ENCODE results near the gene GBF1. TPM values are rescaled to one million over a fixed set of nuclear protein-coding genes. Genes with fewer than 3 reads are reported as not detected.
A peak's percentile ranks its signal among the peaks of the same experiment; 100 is the strongest.

GBF1 gene
- total and polyA plus RNA-seq, 4 donors = 6.0 to 27.2 (median 15.2) TPM

- TF ChIP-seq JUND (IDR thresholded peaks at IDR 0.05) (no peak), CTCF (IDR thresholded peaks at IDR 0.05; ENCODE audit: low read depth, low read length, missing input control) (no peak), RAD21 (IDR thresholded peaks at IDR 0.05) (no peak)
Measured at GRCh38 chr10:102418622-102419268, 173.4 kb downstream of the GBF1 start, which contains the start of gene PSD (continued).

DNA sequence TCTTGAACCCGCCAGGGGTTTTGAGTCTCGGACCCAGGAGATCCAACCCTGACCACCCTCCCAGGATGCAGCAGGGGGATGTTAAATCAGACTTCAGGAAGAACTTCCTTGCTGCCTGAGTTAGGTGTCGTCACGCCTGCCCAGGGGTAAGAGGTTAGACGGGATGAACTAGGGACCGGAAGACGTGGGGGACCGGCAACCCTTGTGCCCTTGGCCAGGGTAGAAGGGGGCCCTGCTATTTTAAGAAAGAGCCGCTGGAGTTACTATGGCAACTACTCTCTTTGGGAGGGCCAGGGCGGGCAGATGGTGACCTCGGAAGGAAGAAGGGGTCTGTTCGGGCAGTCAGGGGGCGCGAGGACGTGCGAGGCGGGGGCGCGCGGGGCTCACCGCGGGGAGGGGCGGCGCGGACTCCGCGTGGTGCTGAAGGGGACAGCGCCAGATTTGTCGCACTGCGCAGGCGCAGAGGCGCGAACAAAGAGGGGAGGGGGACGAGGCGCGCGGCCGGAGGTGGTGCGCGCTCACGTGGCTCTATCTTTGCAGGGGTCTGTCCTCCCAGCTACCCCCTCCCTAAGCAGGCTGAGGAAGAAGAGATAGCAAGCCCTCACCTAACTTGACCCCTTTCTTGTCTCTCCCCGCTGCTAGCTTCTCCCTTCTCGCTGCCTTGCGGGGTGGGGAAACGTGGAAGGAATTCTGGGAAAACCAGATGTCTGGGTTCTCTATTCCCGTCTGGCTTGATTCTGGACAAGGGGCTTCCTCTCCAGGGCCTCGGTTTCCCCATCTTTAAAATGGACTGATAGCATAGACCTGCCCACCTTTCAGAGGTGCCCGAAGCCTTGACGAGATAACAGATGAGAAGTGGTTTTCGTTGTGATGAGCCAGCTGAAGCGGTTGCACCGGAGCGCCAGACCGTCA lies 174.2 kb downstream of the GBF1 start:
- Histone ChIP-seq H3K9ac (ENCODE audit: low read depth in 1 of 2, low read length in 2 of 2) (no peak overlapping the region), H3K36me3 (ENCODE audit: control insufficient read depth in 4 of 4, insufficient read depth in 3 of 4, low read depth in 1 of 4, low read length in 3 of 4) (peaks cover 0 to 8% (median 0%) of the 10 kb centered on the region in 4 donors), H3K4me3 (ENCODE audit: low read depth in 1 of 3, low read length in 3 of 3) (peak overlapping the region; percentile 86 to 91 (median 87)), H3K27ac (ENCODE audit: low read depth in 1 of 2, low read length in 2 of 2) (no peak overlapping the region), H3K27me3 (ENCODE audit: control insufficient read depth in 4 of 4, insufficient read depth in 4 of 4, low read length in 3 of 4) (no peaks in the 10 kb centered on the region), H3K9me3 (ENCODE audit: control insufficient read depth in 4 of 4, low read length in 3 of 4) (no peaks in the 10 kb centered on the region), H3K4me1 (ENCODE audit: control insufficient read depth in 4 of 4, insufficient read depth in 4 of 4, low read length in 3 of 4) (peaks cover 12 to 42% (median 30%) of the 10 kb centered on the region in 4 donors)
- WGBS = 2% methylated on average over 54 of the region's 54 CpGs
- peak; percentile 69 for DNase-seq (ENCODE audit: low spot score)
- TF ChIP-seq, protein P1, sequence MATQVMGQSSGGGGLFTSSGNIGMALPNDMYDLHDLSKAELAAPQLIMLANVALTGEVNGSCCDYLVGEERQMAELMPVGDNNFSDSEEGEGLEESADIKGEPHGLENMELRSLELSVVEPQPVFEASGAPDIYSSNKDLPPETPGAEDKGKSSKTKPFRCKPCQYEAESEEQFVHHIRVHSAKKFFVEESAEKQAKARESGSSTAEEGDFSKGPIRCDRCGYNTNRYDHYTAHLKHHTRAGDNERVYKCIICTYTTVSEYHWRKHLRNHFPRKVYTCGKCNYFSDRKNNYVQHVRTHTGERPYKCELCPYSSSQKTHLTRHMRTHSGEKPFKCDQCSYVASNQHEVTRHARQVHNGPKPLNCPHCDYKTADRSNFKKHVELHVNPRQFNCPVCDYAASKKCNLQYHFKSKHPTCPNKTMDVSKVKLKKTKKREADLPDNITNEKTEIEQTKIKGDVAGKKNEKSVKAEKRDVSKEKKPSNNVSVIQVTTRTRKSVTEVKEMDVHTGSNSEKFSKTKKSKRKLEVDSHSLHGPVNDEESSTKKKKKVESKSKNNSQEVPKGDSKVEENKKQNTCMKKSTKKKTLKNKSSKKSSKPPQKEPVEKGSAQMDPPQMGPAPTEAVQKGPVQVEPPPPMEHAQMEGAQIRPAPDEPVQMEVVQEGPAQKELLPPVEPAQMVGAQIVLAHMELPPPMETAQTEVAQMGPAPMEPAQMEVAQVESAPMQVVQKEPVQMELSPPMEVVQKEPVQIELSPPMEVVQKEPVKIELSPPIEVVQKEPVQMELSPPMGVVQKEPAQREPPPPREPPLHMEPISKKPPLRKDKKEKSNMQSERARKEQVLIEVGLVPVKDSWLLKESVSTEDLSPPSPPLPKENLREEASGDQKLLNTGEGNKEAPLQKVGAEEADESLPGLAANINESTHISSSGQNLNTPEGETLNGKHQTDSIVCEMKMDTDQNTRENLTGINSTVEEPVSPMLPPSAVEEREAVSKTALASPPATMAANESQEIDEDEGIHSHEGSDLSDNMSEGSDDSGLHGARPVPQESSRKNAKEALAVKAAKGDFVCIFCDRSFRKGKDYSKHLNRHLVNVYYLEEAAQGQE (IDR thresholded peaks at IDR 0.05) = peak; percentile 99
- TF ChIP-seq MAX (IDR thresholded peaks at IDR 0.05) = no peak

- WGBS = 2% methylated on average over 21 of the region's 21 CpGs
- H3K27ac ChIP-seq (ENCODE audit: low read depth in 1 of 2, low read length in 2 of 2) = peak overlapping the region; percentile 84 to 87
- H3K36me3 ChIP-seq (ENCODE audit: control insufficient read depth in 4 of 4, insufficient read depth in 3 of 4, low read depth in 1 of 4, low read length in 3 of 4) = peaks cover 0 to 10% (median 0%) of the 10 kb centered on the region in 4 donors
- no peaks in the 10 kb centered on the region for H3K27me3 ChIP-seq (ENCODE audit: control insufficient read depth in 4 of 4, insufficient read depth in 4 of 4, low read length in 3 of 4)
- no peak for DNase-seq (ENCODE audit: low spot score)
- H3K4me3 ChIP-seq (ENCODE audit: low read depth in 1 of 3, low read length in 3 of 3) = peak overlapping the region; percentile 86 to 91 (median 87)
- H3K9ac ChIP-seq (ENCODE audit: low read depth in 1 of 2, low read length in 2 of 2) = peak overlapping the region in 1 of 2 donors; percentile 79
- no peaks in the 10 kb centered on the region for H3K9me3 ChIP-seq (ENCODE audit: control insufficient read depth in 4 of 4, low read length in 3 of 4)
- peaks cover 12 to 42% (median 30%) of the 10 kb centered on the region in 4 donors for H3K4me1 ChIP-seq (ENCODE audit: control insufficient read depth in 4 of 4, insufficient read depth in 4 of 4, low read length in 3 of 4)
- TF ChIP-seq ZBTB33 (IDR thresholded peaks at IDR 0.05) (no peak), TAF1 (conservative IDR thresholded peaks at IDR 0.05) (no peak), SP1 (IDR thresholded peaks at IDR 0.05) (no peak), YY1 (IDR thresholded peaks at IDR 0.05) (no peak), JUND (IDR thresholded peaks at IDR 0.05) (no peak), NR2F2 (IDR thresholded peaks at IDR 0.05) (no peak), MAX (IDR thresholded peaks at IDR 0.05) (no peak), HNF4A (conservative IDR thresholded peaks at IDR 0.05) (no peak), FOXA2 (IDR thresholded peaks at IDR 0.05) (no peak)
- TF ChIP-seq, protein P1 (IDR thresholded peaks at IDR 0.05) = no peak
- TF ChIP-seq, protein P2, sequence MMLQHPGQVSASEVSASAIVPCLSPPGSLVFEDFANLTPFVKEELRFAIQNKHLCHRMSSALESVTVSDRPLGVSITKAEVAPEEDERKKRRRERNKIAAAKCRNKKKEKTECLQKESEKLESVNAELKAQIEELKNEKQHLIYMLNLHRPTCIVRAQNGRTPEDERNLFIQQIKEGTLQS (IDR thresholded peaks at IDR 0.05) = no peak
Measured at GRCh38 chr10:102420181-102420713, 174.9 kb downstream of the GBF1 start.
